GM23338 (cell line): Measurements from ENCODE around the gene MBNL3. TPM values are rescaled to one million over a fixed set of nuclear protein-coding genes. Genes with fewer than 3 reads are reported as not detected.

ENCODE experiments used
- ATAC-seq: fragments of 200-7000 bp; cut with Tn5 transposase; 3 replicates; pipeline ENCODE4 v1.9.1; 2020
- DNase-seq: peaks from one replicate; pipeline ENCODE4 v3.0.0-alpha.2; 2015; ENCODE audit warnings: low spot score
- H2AFZ ChIP-seq: fragments of 200-600 bp; sonication (generic); 2 replicates; pipeline ENCODE4 v1.8.0; 2016; ENCODE audit warnings: antibody characterized with exemption, mild to moderate bottlenecking, moderate library complexity
- H3F3A ChIP-seq: fragments of 200-600 bp; sonication (generic); replicated peaks from 2 replicates; pipeline ENCODE4 v1.8.0; 2017; ENCODE audit warnings: antibody characterized with exemption, mixed run types, low read depth
- H3K27ac ChIP-seq: fragments of 200-600 bp; sonication (generic); 2 replicates; pipeline ENCODE4 v1.6.1; 2016; ENCODE audit warnings: low read depth
- H3K27me3 ChIP-seq: fragments of 200-600 bp; sonication (generic); 2 replicates; pipeline ENCODE4 v1.8.0; 2016; ENCODE audit warnings: mild to moderate bottlenecking, mixed run types, moderate library complexity; ENCODE audit not compliant: insufficient read depth
- H3K36me3 ChIP-seq: fragments of 200-600 bp; sonication (generic); 2 replicates; pipeline ENCODE4 v1.8.0; 2016; ENCODE audit warnings: mild to moderate bottlenecking; ENCODE audit not compliant: insufficient read depth
- H3K4me1 ChIP-seq: fragments of 200-600 bp; sonication (generic); 2 replicates; pipeline ENCODE4 v1.8.0; 2016; ENCODE audit warnings: mild to moderate bottlenecking, moderate library complexity; ENCODE audit not compliant: insufficient read depth
- H3K4me2 ChIP-seq: fragments of 200-600 bp; sonication (generic); 2 replicates; pipeline ENCODE4 v1.7.1; 2017; ENCODE audit warnings: mixed run types
- H3K4me3 ChIP-seq: fragments of 200-600 bp; sonication (generic); 2 replicates; pipeline ENCODE4 v1.6.1; 2016; ENCODE audit warnings: mixed run types
- H3K79me2 ChIP-seq: fragments of 200-600 bp; sonication (generic); replicated peaks from 2 replicates; pipeline ENCODE4 v1.8.0; 2017; ENCODE audit warnings: mild to moderate bottlenecking; ENCODE audit not compliant: insufficient read depth
- H3K9me2 ChIP-seq: fragments of 200-600 bp; sonication (generic); 2 replicates; pipeline ENCODE4 v1.8.0; 2017; ENCODE audit not compliant: insufficient read depth
- H4K20me1 ChIP-seq: fragments of 200-600 bp; sonication (generic); replicated peaks from 2 replicates; pipeline ENCODE4 v1.8.0; 2017; ENCODE audit warnings: mild to moderate bottlenecking; ENCODE audit not compliant: insufficient read depth
- H3K27ac Mint-ChIP-seq: 2 replicates; pipeline ENCODE4 v1.8.0; 2020; ENCODE audit warnings: inconsistent platforms, mild to moderate bottlenecking, moderate library complexity, mixed read lengths
- H3K27me3 Mint-ChIP-seq: 3 replicates; pipeline ENCODE4 v1.8.0; 2022; ENCODE audit warnings: low read depth, mild to moderate bottlenecking, moderate library complexity, mixed read lengths, inconsistent platforms; ENCODE audit not compliant: insufficient read depth, poor library complexity
- H3K36me3 Mint-ChIP-seq: 3 replicates; pipeline ENCODE4 v1.8.0; 2021; ENCODE audit warnings: low read depth, mild to moderate bottlenecking, inconsistent platforms, moderate library complexity, mixed read lengths
- H3K4me1 Mint-ChIP-seq: 3 replicates; pipeline ENCODE4 v1.8.0; 2020; ENCODE audit warnings: mild to moderate bottlenecking, inconsistent platforms, mixed read lengths
- H3K4me3 Mint-ChIP-seq: 3 replicates; pipeline ENCODE4 v1.8.0; 2021; ENCODE audit warnings: moderate library complexity, mild to moderate bottlenecking, inconsistent platforms, mixed read lengths
- H3K9me3 Mint-ChIP-seq: 3 replicates; pipeline ENCODE4 v1.8.0; 2020; ENCODE audit warnings: moderate library complexity, mild to moderate bottlenecking, inconsistent platforms, mixed read lengths
- CREB1 ChIP-seq: fragments of 250-450 bp; sonication (Bioruptor Pico); IDR thresholded peaks from 2 replicates; pipeline ENCODE4 v1.5.0; 2020; ENCODE audit warnings: low read depth, mild to moderate bottlenecking, moderate library complexity
- CTCF ChIP-seq, 2 experiments: fragments of 200-600 bp in 1 of 2; sonication (generic) in 1 of 2; conservative IDR thresholded peaks; 2 replicates each; pipeline versions ENCODE4 v1.5.1 to v1.6.1; 2016 to 2017; ENCODE audit warnings: antibody characterized with exemption in 2 of 2, low read depth in 2 of 2, mild to moderate bottlenecking in 2 of 2, moderate library complexity in 1 of 2
- ETS1 ChIP-seq: IDR thresholded peaks from 2 replicates; pipeline ENCODE4 v1.6.1; 2016; ENCODE audit warnings: antibody characterized with exemption
- EZH2 ChIP-seq: fragments of 200-600 bp; sonication (generic); IDR thresholded peaks from one replicate; pipeline ENCODE4 v1.8.0; 2017; ENCODE audit warnings: antibody characterized with exemption, mild to moderate bottlenecking, low read depth; ENCODE audit not compliant: unreplicated experiment
- EZH2phosphoT487 ChIP-seq: fragments of 200-600 bp; sonication (generic); IDR thresholded peaks from one replicate; pipeline ENCODE4 v1.8.1; 2018; ENCODE audit warnings: antibody characterized with exemption; ENCODE audit not compliant: unreplicated experiment
- JUNB ChIP-seq: IDR thresholded peaks from one replicate; pipeline ENCODE4 v1.6.1; 2016; ENCODE audit warnings: antibody characterized with exemption; ENCODE audit not compliant: unreplicated experiment
- NANOG ChIP-seq: IDR thresholded peaks from 2 replicates; pipeline ENCODE4 v1.6.1; 2016; ENCODE audit warnings: antibody characterized with exemption, borderline replicate concordance
- POLR2AphosphoS5 ChIP-seq: IDR thresholded peaks from 2 replicates; pipeline ENCODE4 v1.6.1; 2016; ENCODE audit warnings: antibody characterized with exemption, low read depth
- REST ChIP-seq: IDR thresholded peaks from one replicate; pipeline ENCODE4 v1.6.1; 2018; ENCODE audit warnings: antibody characterized with exemption; ENCODE audit not compliant: unreplicated experiment
- STAT1 ChIP-seq: IDR thresholded peaks from one replicate; pipeline ENCODE4 v1.6.1; 2016; ENCODE audit warnings: antibody characterized with exemption; ENCODE audit not compliant: unreplicated experiment
- ZNF114 ChIP-seq: fragments of 250-450 bp; sonication (Bioruptor Pico); IDR thresholded peaks from 2 replicates; pipeline ENCODE4 v1.5.0; 2020; ENCODE audit warnings: mild to moderate bottlenecking, moderate library complexity
- ZNF331 ChIP-seq: fragments of 250-450 bp; sonication (Bioruptor Pico); IDR thresholded peaks from 2 replicates; pipeline ENCODE4 v1.5.0; 2020; ENCODE audit warnings: low read depth, mild to moderate bottlenecking, moderate library complexity
- ZNF462 ChIP-seq: fragments of 250-450 bp; sonication (Bioruptor Pico); IDR thresholded peaks from 2 replicates; pipeline ENCODE4 v1.5.0; 2020; ENCODE audit warnings: mild to moderate bottlenecking, moderate library complexity
- polyA plus RNA-seq: library from polyadenylated mRNA; unstranded; fragments of >200 nt; fragmentation: Nextera tagmentation; extraction: Ambion mirVana; gene quantifications from 2 replicates; pipeline ENCODE4 v1.2.1, GENCODE V29; 2016
- total RNA-seq: library from RNA; depleted of rRNA; stranded (reverse); fragments of >200 nt; shearing (Covaris generic); gene quantifications from 2 replicates; pipeline ENCODE4 v1.2.3, GENCODE V29; 2014

Gene MBNL3
- total and polyA plus RNA-seq, 2 experiments from 2014 or later = 2.3 to 2.4 TPM

GRCh38 chrX:132467989-132468388 is 20.8 kb downstream of the MBNL3 start:
- TF ChIP-seq ZNF331 (CRISPR knock-in tag) (no peak), JUNB (no peak), REST (no peak), POLR2AphosphoS5 (no peak), EZH2 (no peak), NANOG (no peak), ZNF462 (CRISPR knock-in tag) (no peak), CTCF (conservative IDR thresholded peaks at IDR 0.05; ENCODE audit: low read depth in 2 of 2) (no peak), ETS1 (no peak), STAT1 (no peak), CREB1 (CRISPR knock-in tag) (no peak), EZH2phosphoT487 (no peak), ZNF114 (CRISPR knock-in tag) (no peak)
- H3K9me3 Mint-ChIP-seq = no peaks in the 10 kb centered on the region
- H3K4me3 Mint-ChIP-seq = no peak overlapping the region
- Histone ChIP-seq H3K4me1 (no peaks in the 10 kb centered on the region; the same call in 1 of the 2 replicates), H3K4me2 (no peak overlapping the region), H3F3A (no peaks in the 10 kb centered on the region), H3K27ac (no peak overlapping the region), H3K4me3 (no peak overlapping the region), H2AFZ (no peak overlapping the region), H4K20me1 (no peaks in the 10 kb centered on the region), H3K27me3 (no peaks in the 10 kb centered on the region), H3K36me3 (no peaks in the 10 kb centered on the region), H3K9me2 (no peaks in the 10 kb centered on the region), H3K79me2 (no peaks in the 10 kb centered on the region)
- H3K36me3 Mint-ChIP-seq = no peaks in the 10 kb centered on the region
- no peaks in the 10 kb centered on the region for H3K27me3 Mint-ChIP-seq
- ATAC-seq = no peak
- H3K27ac Mint-ChIP-seq = no peak overlapping the region
- DNase-seq = no peak
- H3K4me1 Mint-ChIP-seq = peaks cover 7% of the 10 kb centered on the region; the same call in 2 of the 3 replicates
